ENCODE results near the gene CFAP300. TPM values are rescaled to one million over a fixed set of nuclear protein-coding genes. Genes with fewer than 3 reads are reported as not detected.

CFAP300 gene
- total and polyA plus RNA-seq, 2 of the 8 experiments (the other 6 are each of a cell fraction or from before 2014, with no cell fraction given), result 2.1 to 2.8 TPM

Small RNA genes lying within 50 kb of the gene (small RNA-seq; reads per million reads assigned to genes)
- not detected for gene RNA5SP535 (ENCODE audit: insufficient read depth)

Other genes with a start within 250 kb of the CFAP300 start
- gene CEP126, start 132.4 kb upstream of the CFAP300 start, total RNA-seq (2021; fragmentation: NEBNext Ultra II Directional; extraction: Animal tissue kit (Norgen Biotek cat#: 25700)), result 1.3 and 1.9 TPM in 2 replicates
- 0.60 and 0.76 TPM in 2 replicates for gene CEP126, start 132.4 kb upstream of the CFAP300 start, polyA plus RNA-seq (2011; rRNA removed)
- gene ANGPTL5, start 130.9 kb upstream of the CFAP300 start, total RNA-seq (2021; fragmentation: NEBNext Ultra II Directional; extraction: Animal tissue kit (Norgen Biotek cat#: 25700)), result not detected in 2 replicates
- not detected in 2 replicates for gene ANGPTL5, start 130.9 kb upstream of the CFAP300 start, polyA plus RNA-seq (2011; rRNA removed)
- gene YAP1, start 63.0 kb downstream of the CFAP300 start, total RNA-seq (2021; fragmentation: NEBNext Ultra II Directional; extraction: Animal tissue kit (Norgen Biotek cat#: 25700)), result 108 and 111 TPM in 2 replicates
- 62.0 and 95.9 TPM in 2 replicates for gene YAP1, start 63.0 kb downstream of the CFAP300 start, polyA plus RNA-seq (2011; rRNA removed)

Measured in H1 (cell line).